ENCODE data around the gene ATP13A1.

- TF ChIP-seq POLR2A (IDR thresholded peaks at IDR 0.05; ENCODE audit: low read length) (no peak), GATA1 (IDR thresholded peaks at IDR 0.05; ENCODE audit: low read depth, low read length) (no peak)
Observed at GRCh38 chr19:19679176-19680073, 15.9 kb upstream of the ATP13A1 start.

All from erythroblast (primary cell).